K562 (cell line): ENCODE measurements around the gene IFNAR2. TPM values are rescaled to one million over a fixed set of nuclear protein-coding genes. Genes with fewer than 3 reads are reported as not detected.

ENCODE experiments used
- AFF4 ChIP-seq: sonication (generic); formaldehyde crosslinking; IDR thresholded peaks from 2 replicates; pipeline ENCODE4 v1.8.0; 2023; ENCODE audit warnings: mild to moderate bottlenecking, missing genetic modification reagents
- ATF1 ChIP-seq, 2 experiments: fragments of 450-650 bp in 1 of 2; IDR thresholded peaks; 2 replicates each; pipeline ENCODE4 v1.6.1; 2016; ENCODE audit warnings: missing compliant biosample characterization in 1 of 2, missing genetic modification characterization in 1 of 2
- CBFA2T3 ChIP-seq: fragments of 450-650 bp; IDR thresholded peaks from 2 replicates; pipeline ENCODE4 v1.6.1; 2017
- CBX8 ChIP-seq: fragments of 200-600 bp; sonication (generic); IDR thresholded peaks from 2 replicates; pipeline ENCODE4 v1.6.1; 2012; ENCODE audit warnings: borderline replicate concordance, mixed run types, low read depth, mild to moderate bottlenecking, moderate library complexity, mixed read lengths, low read length, control low read depth, inconsistent platforms; ENCODE audit not compliant: poor library complexity, severe bottlenecking; ENCODE audit errors: extremely low read depth
- CHD2 ChIP-seq: IDR thresholded peaks from 2 replicates; pipeline ENCODE4 v1.6.1; 2011; ENCODE audit warnings: low read depth, low read length
- CXXC5 ChIP-seq: fragments of 250-450 bp; sonication (Bioruptor Pico); IDR thresholded peaks from 2 replicates; pipeline ENCODE4 v1.8.0; 2022; ENCODE audit warnings: inconsistent platforms, mild to moderate bottlenecking, moderate library complexity
- DMBX1 ChIP-seq: fragments of 250-450 bp; sonication (Bioruptor Pico); IDR thresholded peaks from 2 replicates; pipeline ENCODE4 v1.8.0; 2022; ENCODE audit warnings: inconsistent platforms, mild to moderate bottlenecking, moderate library complexity, borderline replicate concordance
- ELF1 ChIP-seq: fragments of 200-800 bp; sonication (Bioruptor generic); IDR thresholded peaks from 2 replicates; pipeline ENCODE4 v1.6.1; 2016; ENCODE audit warnings: missing genetic modification characterization, missing compliant biosample characterization
- FOXA1 ChIP-seq: fragments of 450-650 bp; IDR thresholded peaks from 2 replicates; pipeline ENCODE4 v1.6.1; 2016; ENCODE audit warnings: mild to moderate bottlenecking, borderline replicate concordance
- OTX1 ChIP-seq: fragments of 450-650 bp; formaldehyde crosslinking; IDR thresholded peaks from 2 replicates; pipeline ENCODE4 v1.4.0; 2022; ENCODE audit warnings: mild to moderate bottlenecking
- POLR2H ChIP-seq: IDR thresholded peaks from 2 replicates; pipeline ENCODE4 v1.6.1; 2016; ENCODE audit warnings: missing genetic modification characterization, low read depth, mild to moderate bottlenecking, control low read depth, missing compliant biosample characterization, moderate library complexity
- SMAD3 ChIP-seq: fragments of 450-650 bp; formaldehyde crosslinking; conservative IDR thresholded peaks from 2 replicates; pipeline ENCODE4 v1.4.0; 2020; ENCODE audit warnings: mild to moderate bottlenecking
- SMARCA4 ChIP-seq: fragments of 450-650 bp; IDR thresholded peaks from 2 replicates; pipeline ENCODE4 v1.6.1; 2016
- TCF3 ChIP-seq: sonication (generic); formaldehyde crosslinking; IDR thresholded peaks from 2 replicates; pipeline ENCODE4 v1.4.0; 2020; ENCODE audit warnings: mild to moderate bottlenecking, missing genetic modification reagents
- YY1 ChIP-seq, 3 experiments: IDR thresholded peaks; 2 replicates each; pipeline ENCODE4 v1.6.1; 2011; ENCODE audit warnings: low read length in 2 of 3, mild to moderate bottlenecking in 2 of 3, moderate library complexity in 2 of 3, borderline replicate concordance in 1 of 3, control low read depth in 1 of 3, low read depth in 1 of 3; ENCODE audit not compliant: insufficient read depth in 3 of 3, insufficient replicate concordance in 2 of 3, control insufficient read depth in 1 of 3, insufficient read length in 1 of 3; ENCODE audit errors: extremely low read depth in 1 of 3
- ZC3H11A ChIP-seq: IDR thresholded peaks from 2 replicates; pipeline ENCODE4 v1.6.1; 2012; ENCODE audit warnings: low read depth, low read length, improper control_type of control experiment
- ZNF174 ChIP-seq: fragments of 250-450 bp; sonication (Bioruptor Pico); IDR thresholded peaks from 2 replicates; pipeline ENCODE4 v1.4.0; 2020; ENCODE audit warnings: mild to moderate bottlenecking
- ZNF766 ChIP-seq: fragments of 200-800 bp; sonication (Bioruptor generic); conservative IDR thresholded peaks from 2 replicates; pipeline ENCODE4 v1.6.1; 2016; ENCODE audit warnings: missing genetic modification characterization, missing compliant biosample characterization
- polyA plus RNA-seq, 8 experiments: library from polyadenylated mRNA; depleted of rRNA in 4 of 8; stranded (reverse) in 5 of 8; unstranded in 3 of 8; fragments of >200 nt; fragmentation: Nextera tagmentation in 2 of 8; fragmentation: Illumina TruSeq in 1 of 8; extraction: Ambion mirVana in 2 of 8; extraction: Trizol in 1 of 8; gene quantifications; 2 replicates each; pipeline versions ENCODE4 v1.2.1 to v1.2.3, GENCODE V29; 2011 to 2014; ENCODE audit warnings: inconsistent platforms in 1 of 8, missing spikeins in 1 of 8
- total RNA-seq, 7 experiments: library from RNA; depleted of rRNA in 6 of 7; stranded (reverse); fragments of >200 nt in 6 of 7; fragmentation: Illumina TruSeq in 2 of 7; extraction: Trizol in 2 of 7; gene quantifications; 2 replicates each; pipeline versions ENCODE4 v1.2.1 to v1.2.3, GENCODE V29; 2011 to 2021; ENCODE audit warnings: low replicate concordance in 1 of 7
- TF ChIP-seq, protein P1 (sequence below): sonication (generic); formaldehyde crosslinking; IDR thresholded peaks from 2 replicates; pipeline ENCODE4 v1.8.0; 2022; ENCODE audit warnings: missing genetic modification reagents, mild to moderate bottlenecking, moderate library complexity, borderline replicate concordance
- TF ChIP-seq, protein P2 (sequence below): fragments of 250-450 bp; sonication (Bioruptor Pico); IDR thresholded peaks from 2 replicates; pipeline ENCODE4 v1.5.0; 2021

IFNAR2 gene
- total and polyA plus RNA-seq, 9 of the 15 experiments (the other 6 are each of a cell fraction or from before 2014, with no cell fraction given) = 1.7 to 48.3 (median 8.4) TPM

DNA sequence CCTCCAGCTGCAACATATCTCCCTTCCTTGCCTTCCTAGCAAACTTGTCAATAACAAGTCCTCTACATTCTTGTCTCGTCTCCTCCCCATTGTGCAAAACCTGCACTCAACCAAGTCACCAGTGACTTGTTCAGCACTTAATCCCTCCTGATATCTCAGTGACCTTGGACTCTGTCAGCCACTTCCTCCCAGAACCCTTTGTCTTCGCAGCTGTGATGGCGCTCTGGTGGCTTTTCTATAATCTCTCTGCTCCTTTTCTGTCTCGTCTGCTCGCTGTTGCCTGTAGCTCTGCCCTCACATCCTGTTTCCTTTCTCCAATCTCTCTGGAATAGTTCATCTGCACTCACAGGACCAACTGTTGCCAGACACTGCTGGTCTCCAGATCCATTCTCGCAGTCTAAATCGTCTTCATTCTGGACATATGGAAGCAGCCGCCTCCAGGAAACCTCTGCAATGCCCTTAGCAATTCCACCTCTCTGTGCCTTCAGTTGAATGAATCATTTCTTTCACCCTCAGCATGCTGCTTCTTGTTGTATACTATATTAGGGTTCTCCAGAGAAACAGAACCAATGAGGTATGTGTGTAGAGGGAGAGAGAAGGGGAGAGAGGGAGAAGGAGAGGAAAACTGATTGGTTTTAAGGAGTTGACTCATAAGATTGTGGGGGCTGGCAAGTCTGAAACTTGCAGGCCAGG lies 17.4 kb upstream of the IFNAR2 start (continued):
- TF ChIP-seq ATF1 (CRISPR knock-in tag; IDR thresholded peaks at IDR 0.05) (no peak), ATF1 (tag; IDR thresholded peaks at IDR 0.05) (no peak), FOXA1 (no peak), SMAD3 (CRISPR knock-in tag) (no peak), CBFA2T3 (peak; percentile 76), ELF1 (tag) (0 out of 2 replicates have a peak, but pooled peaks have one; percentile 21), ZC3H11A (no peak), CXXC5 (CRISPR knock-in tag) (peak; percentile 41), YY1 (IDR thresholded peaks at IDR 0.05; ENCODE audit: borderline replicate concordance in 1 of 3, control insufficient read depth in 1 of 3, extremely low read depth in 1 of 3, insufficient read depth in 3 of 3, insufficient read length in 1 of 3, insufficient replicate concordance in 2 of 3, low read depth in 1 of 3, low read length in 2 of 3) (no peak), POLR2H (tag) (no peak), ZNF766 (CRISPR knock-in tag) (peak; percentile 73; the same call in 1 of the 2 replicates), SMARCA4 (peak; percentile 72; the same call in 1 of the 2 replicates), OTX1 (CRISPR knock-in tag) (peak; percentile 55; the same call in 1 of the 2 replicates), ZNF174 (CRISPR knock-in tag) (no peak), TCF3 (CRISPR knock-in tag) (peak; percentile 51), AFF4 (CRISPR knock-in tag) (no peak), CHD2 (no peak), CBX8 (no peak), DMBX1 (CRISPR knock-in tag) (peak; percentile 72; the same call in 1 of the 2 replicates)
- TF ChIP-seq, protein P1, sequence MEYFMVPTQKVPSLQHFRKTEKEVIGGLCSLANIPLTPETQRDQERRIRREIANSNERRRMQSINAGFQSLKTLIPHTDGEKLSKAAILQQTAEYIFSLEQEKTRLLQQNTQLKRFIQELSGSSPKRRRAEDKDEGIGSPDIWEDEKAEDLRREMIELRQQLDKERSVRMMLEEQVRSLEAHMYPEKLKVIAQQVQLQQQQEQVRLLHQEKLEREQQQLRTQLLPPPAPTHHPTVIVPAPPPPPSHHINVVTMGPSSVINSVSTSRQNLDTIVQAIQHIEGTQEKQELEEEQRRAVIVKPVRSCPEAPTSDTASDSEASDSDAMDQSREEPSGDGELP = peak; percentile 44; the same call in 1 of the 2 replicates
- TF ChIP-seq, protein P2, sequence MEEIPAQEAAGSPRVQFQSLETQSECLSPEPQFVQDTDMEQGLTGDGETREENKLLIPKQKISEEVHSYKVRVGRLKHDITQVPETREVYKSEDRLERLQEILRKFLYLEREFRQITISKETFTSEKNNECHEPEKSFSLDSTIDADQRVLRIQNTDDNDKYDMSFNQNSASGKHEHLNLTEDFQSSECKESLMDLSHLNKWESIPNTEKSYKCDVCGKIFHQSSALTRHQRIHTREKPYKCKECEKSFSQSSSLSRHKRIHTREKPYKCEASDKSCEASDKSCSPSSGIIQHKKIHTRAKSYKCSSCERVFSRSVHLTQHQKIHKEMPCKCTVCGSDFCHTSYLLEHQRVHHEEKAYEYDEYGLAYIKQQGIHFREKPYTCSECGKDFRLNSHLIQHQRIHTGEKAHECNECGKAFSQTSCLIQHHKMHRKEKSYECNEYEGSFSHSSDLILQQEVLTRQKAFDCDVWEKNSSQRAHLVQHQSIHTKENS = no peak
